GM12878 (cell line): ENCODE data around the gene SORCS1. TPM values are rescaled to one million over a fixed set of nuclear protein-coding genes. Genes with fewer than 3 reads are reported as not detected.

Experiments used
- ATAC-seq: fragments of 200-7000 bp; cut with Tn5 transposase; 3 replicates; pipeline ENCODE4 v1.9.1; 2020; ENCODE audit warnings: mild to moderate bottlenecking, moderate library complexity
- BruUV-seq: library from RNA; stranded (reverse); fragments of 400-500 nt; replicated peaks from 2 replicates; lab custom pipeline; 2021; lab: Mats Ljungman, UMichigan
- CTCF ChIA-PET: fragments of 300-600 bp; sonication (Branson Sonifier 250); formaldehyde crosslinking; extraction: SDS; loops from one replicate; lab custom pipeline; 2021; ENCODE audit warnings: inconsistent platforms; lab: Yijun Ruan, JAX
- POLR2A ChIA-PET: fragments of 350-600 bp; formaldehyde crosslinking; extraction: SDS; loops from one replicate; lab custom pipeline; 2021; ENCODE audit warnings: inconsistent platforms; lab: Charles Lee
- RAD21 ChIA-PET: fragments of 300-600 bp; sonication (Branson Sonifier 250); formaldehyde crosslinking; loops from one replicate; lab custom pipeline; 2023; ENCODE audit warnings: antibody characterized with exemption; ENCODE audit not compliant: unreplicated experiment; lab: Charles Lee
- SMC1A ChIA-PET: fragments of 300-600 bp; sonication (Branson Sonifier 250); formaldehyde crosslinking; loops from one replicate; lab custom pipeline; 2023; ENCODE audit not compliant: unreplicated experiment, uncharacterized antibody; lab: Charles Lee
- DNase-seq: peaks from one replicate; pipeline ENCODE4 v3.0.0-alpha.2; 2011; ENCODE audit warnings: low read depth, low spot score
- FAIRE-seq: peaks from 3 replicates; lab custom pipeline; 2011; peaks lifted over from hg19 to GRCh38; lab: Jason Lieb, UNC
- H2AFZ ChIP-seq: 2 replicates; pipeline ENCODE4 v1.6.0; 2011; ENCODE audit warnings: low read depth, low read length, control low read depth; ENCODE audit not compliant: control insufficient read depth
- H3K27ac ChIP-seq: 2 replicates; pipeline ENCODE4 v1.5.1; 2011; ENCODE audit warnings: control low read depth; ENCODE audit not compliant: control insufficient read depth, insufficient read depth
- H3K27me3 ChIP-seq, 2 experiments: replicated peaks in 1 of 2; 2 replicates each; pipeline versions ENCODE4 v1.6.0 to v1.6.1; 2011; ENCODE audit warnings: low read length in 1 of 2; ENCODE audit not compliant: control insufficient read depth in 2 of 2, insufficient read depth in 2 of 2
- H3K36me3 ChIP-seq, 2 experiments: 2 replicates each; pipeline ENCODE4 v1.5.1; 2011; ENCODE audit warnings: low read length in 1 of 2; ENCODE audit not compliant: control insufficient read depth in 2 of 2, insufficient read depth in 2 of 2
- H3K4me1 ChIP-seq: 2 replicates; pipeline ENCODE4 v1.6.1; 2011; ENCODE audit warnings: mild to moderate bottlenecking, low read length, moderate library complexity, mixed read lengths; ENCODE audit not compliant: control insufficient read depth, insufficient read depth
- H3K4me2 ChIP-seq: 2 replicates; pipeline ENCODE4 v1.6.0; 2011; ENCODE audit warnings: control low read depth; ENCODE audit not compliant: control insufficient read depth, insufficient read depth
- H3K4me3 ChIP-seq: fragments of 200-600 bp; sonication (generic); 2 replicates; pipeline ENCODE4 v1.5.1; 2016
- H3K79me2 ChIP-seq: 2 replicates; pipeline ENCODE4 v1.6.0; 2011; ENCODE audit warnings: low read length; ENCODE audit not compliant: control insufficient read depth, insufficient read depth
- H3K9ac ChIP-seq: 2 replicates; pipeline ENCODE4 v1.8.0; 2011; ENCODE audit warnings: low read length, control low read depth, mixed read lengths; ENCODE audit not compliant: control insufficient read depth, insufficient read depth
- H3K9me3 ChIP-seq: replicated peaks from 3 replicates; pipeline ENCODE4 v1.5.1; 2011; ENCODE audit warnings: mild to moderate bottlenecking, low read length; ENCODE audit not compliant: control insufficient read depth, insufficient read depth
- H4K20me1 ChIP-seq: 2 replicates; pipeline ENCODE4 v1.6.0; 2011; ENCODE audit not compliant: control insufficient read depth, insufficient read depth
- CHD4 ChIP-seq: fragments of 200-600 bp; sonication (generic); IDR thresholded peaks from 2 replicates; pipeline ENCODE4 v1.6.1; 2016; ENCODE audit warnings: mild to moderate bottlenecking
- NFYB ChIP-seq: IDR thresholded peaks from 2 replicates; pipeline ENCODE4 v1.6.1; 2011; ENCODE audit warnings: low read depth, mild to moderate bottlenecking, low read length, improper control_type of control experiment, moderate library complexity; ENCODE audit not compliant: insufficient read depth
- NR2F1 ChIP-seq: fragments of 450-650 bp; conservative IDR thresholded peaks from 2 replicates; pipeline ENCODE4 v1.6.1; 2017; ENCODE audit warnings: mild to moderate bottlenecking
- TCF7 ChIP-seq: IDR thresholded peaks from 2 replicates; pipeline ENCODE4 v1.6.1; 2014; ENCODE audit warnings: antibody characterized with exemption, borderline replicate concordance
- WGBS: methylation state at CpG from one replicate; pipeline ENCODE4 v1.1.6; 2016; ENCODE audit warnings: low lambda C conversion rate; ENCODE audit not compliant: insufficient replicate concordance, insufficient coverage; ENCODE audit errors: missing lambda C conversion rate; 5-methylcytosine and 5-hydroxymethylcytosine counted together
- in situ Hi-C: fragments of 300-500 bp; cut with MboI; formaldehyde crosslinking; loops from 9 replicates; pipeline ENCODE4 v1.14.3; 2018; ENCODE audit warnings: mixed read lengths
- intact Hi-C: fragments of 100-400 bp; cut with micrococcal nuclease; formaldehyde crosslinking; loops from one replicate; pipeline ENCODE4 v1.14.2; 2022; ENCODE audit not compliant: unreplicated experiment
- polyA plus RNA-seq, 11 experiments: library from polyadenylated mRNA; depleted of rRNA in 4 of 11; unstranded in 6 of 11; stranded (reverse) in 5 of 11; fragments of >200 nt; fragmentation: Nextera tagmentation in 4 of 11; fragmentation: Illumina TruSeq in 1 of 11; extraction: Ambion mirVana in 4 of 11; extraction: Trizol in 1 of 11; gene quantifications; 1 replicate in 1 of 11; 2 replicates in 10 of 11; pipeline versions ENCODE4 v1.2.1 to v1.2.3, GENCODE V29; 2011 to 2016; ENCODE audit warnings: inconsistent platforms in 2 of 11, missing spikeins in 2 of 11, low read depth in 1 of 11
- total RNA-seq, 4 experiments: library from RNA; depleted of rRNA in 3 of 4; stranded (reverse); fragments of >200 nt in 3 of 4; fragmentation: Illumina TruSeq in 1 of 4; extraction: Trizol in 1 of 4; gene quantifications; 2 replicates each; pipeline versions ENCODE4 v1.2.1 to v1.2.3, GENCODE V29; 2013 to 2021
- TF ChIP-seq, protein P1 (sequence below): fragments of 450-650 bp; IDR thresholded peaks from 2 replicates; pipeline ENCODE4 v1.6.1; 2017; ENCODE audit warnings: mild to moderate bottlenecking, moderate library complexity
- TF ChIP-seq, protein P2 (sequence below): IDR thresholded peaks from 2 replicates; pipeline ENCODE4 v1.6.1; 2011; ENCODE audit warnings: mild to moderate bottlenecking, low read depth, low read length, moderate library complexity; ENCODE audit not compliant: insufficient replicate concordance
- TF ChIP-seq, protein P3 (sequence below): fragments of 450-650 bp; IDR thresholded peaks from 2 replicates; pipeline ENCODE4 v1.6.1; 2016; ENCODE audit warnings: mild to moderate bottlenecking
- TF ChIP-seq, protein P4 (sequence below): IDR thresholded peaks from 2 replicates; pipeline ENCODE4 v1.6.1; 2012; ENCODE audit warnings: low read length, inconsistent platforms

SORCS1 gene
- total and polyA plus RNA-seq, 10 of the 15 experiments (the other 5 are each of a cell fraction or from before 2014, with no cell fraction given): 0.02 to 9.6 (median 0.06) TPM; not detected in 3

DNA sequence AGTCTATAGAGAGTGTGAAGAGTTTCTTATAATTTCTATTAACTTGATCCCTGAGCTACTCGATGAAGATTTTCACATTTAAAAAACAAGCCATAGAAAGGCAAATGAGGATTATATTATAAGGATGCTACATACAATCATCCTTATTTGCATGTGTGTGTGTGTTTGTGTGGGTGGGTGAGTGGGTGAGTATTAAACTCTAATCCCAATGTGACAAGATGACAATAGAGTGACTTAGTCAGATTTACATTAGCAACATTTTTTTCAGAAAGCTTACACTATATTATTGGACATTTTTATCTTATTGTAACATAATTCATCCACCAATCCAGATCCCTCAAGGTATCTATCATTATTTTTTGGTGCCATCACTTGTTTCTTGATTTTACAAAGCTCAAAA lies 331.7 kb downstream of the SORCS1 start:
- WGBS: 85% methylated on average over 1 of the region's 1 CpG

More for the DNA sequence above, 331.7 kb downstream of the SORCS1 start:
- H4K20me1 ChIP-seq: no peaks in the 10 kb centered on the region
- ChIA-PET RAD21 (no interaction called here), CTCF (no interaction called here), POLR2A (interaction anchor here (0.6 kb wide), 1 partner anchor 160 kb away, joined by 3 read pairs; no protein-coding TSS in a partner anchor), SMC1A (interaction anchor here (0.6 to 1.2 kb wide), 3 partner anchors 21 to 148 kb away, joined by 3 read pairs; no protein-coding TSS in a partner anchor)
- no peaks in the 10 kb centered on the region for H3K79me2 ChIP-seq
- FAIRE-seq (no peak), DNase-seq (no peak), ATAC-seq (no peak)
- TF ChIP-seq, protein P1, sequence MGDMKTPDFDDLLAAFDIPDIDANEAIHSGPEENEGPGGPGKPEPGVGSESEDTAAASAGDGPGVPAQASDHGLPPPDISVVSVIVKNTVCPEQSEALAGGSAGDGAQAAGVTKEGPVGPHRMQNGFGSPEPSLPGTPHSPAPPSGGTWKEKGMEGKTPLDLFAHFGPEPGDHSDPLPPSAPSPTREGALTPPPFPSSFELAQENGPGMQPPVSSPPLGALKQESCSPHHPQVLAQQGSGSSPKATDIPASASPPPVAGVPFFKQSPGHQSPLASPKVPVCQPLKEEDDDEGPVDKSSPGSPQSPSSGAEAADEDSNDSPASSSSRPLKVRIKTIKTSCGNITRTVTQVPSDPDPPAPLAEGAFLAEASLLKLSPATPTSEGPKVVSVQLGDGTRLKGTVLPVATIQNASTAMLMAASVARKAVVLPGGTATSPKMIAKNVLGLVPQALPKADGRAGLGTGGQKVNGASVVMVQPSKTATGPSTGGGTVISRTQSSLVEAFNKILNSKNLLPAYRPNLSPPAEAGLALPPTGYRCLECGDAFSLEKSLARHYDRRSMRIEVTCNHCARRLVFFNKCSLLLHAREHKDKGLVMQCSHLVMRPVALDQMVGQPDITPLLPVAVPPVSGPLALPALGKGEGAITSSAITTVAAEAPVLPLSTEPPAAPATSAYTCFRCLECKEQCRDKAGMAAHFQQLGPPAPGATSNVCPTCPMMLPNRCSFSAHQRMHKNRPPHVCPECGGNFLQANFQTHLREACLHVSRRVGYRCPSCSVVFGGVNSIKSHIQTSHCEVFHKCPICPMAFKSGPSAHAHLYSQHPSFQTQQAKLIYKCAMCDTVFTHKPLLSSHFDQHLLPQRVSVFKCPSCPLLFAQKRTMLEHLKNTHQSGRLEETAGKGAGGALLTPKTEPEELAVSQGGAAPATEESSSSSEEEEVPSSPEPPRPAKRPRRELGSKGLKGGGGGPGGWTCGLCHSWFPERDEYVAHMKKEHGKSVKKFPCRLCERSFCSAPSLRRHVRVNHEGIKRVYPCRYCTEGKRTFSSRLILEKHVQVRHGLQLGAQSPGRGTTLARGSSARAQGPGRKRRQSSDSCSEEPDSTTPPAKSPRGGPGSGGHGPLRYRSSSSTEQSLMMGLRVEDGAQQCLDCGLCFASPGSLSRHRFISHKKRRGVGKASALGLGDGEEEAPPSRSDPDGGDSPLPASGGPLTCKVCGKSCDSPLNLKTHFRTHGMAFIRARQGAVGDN: no peak
- TF ChIP-seq, protein P2, sequence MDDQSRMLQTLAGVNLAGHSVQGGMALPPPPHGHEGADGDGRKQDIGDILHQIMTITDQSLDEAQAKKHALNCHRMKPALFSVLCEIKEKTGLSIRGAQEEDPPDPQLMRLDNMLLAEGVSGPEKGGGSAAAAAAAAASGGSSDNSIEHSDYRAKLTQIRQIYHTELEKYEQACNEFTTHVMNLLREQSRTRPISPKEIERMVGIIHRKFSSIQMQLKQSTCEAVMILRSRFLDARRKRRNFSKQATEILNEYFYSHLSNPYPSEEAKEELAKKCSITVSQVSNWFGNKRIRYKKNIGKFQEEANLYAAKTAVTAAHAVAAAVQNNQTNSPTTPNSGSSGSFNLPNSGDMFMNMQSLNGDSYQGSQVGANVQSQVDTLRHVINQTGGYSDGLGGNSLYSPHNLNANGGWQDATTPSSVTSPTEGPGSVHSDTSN: no peak
- TF ChIP-seq, protein P3, sequence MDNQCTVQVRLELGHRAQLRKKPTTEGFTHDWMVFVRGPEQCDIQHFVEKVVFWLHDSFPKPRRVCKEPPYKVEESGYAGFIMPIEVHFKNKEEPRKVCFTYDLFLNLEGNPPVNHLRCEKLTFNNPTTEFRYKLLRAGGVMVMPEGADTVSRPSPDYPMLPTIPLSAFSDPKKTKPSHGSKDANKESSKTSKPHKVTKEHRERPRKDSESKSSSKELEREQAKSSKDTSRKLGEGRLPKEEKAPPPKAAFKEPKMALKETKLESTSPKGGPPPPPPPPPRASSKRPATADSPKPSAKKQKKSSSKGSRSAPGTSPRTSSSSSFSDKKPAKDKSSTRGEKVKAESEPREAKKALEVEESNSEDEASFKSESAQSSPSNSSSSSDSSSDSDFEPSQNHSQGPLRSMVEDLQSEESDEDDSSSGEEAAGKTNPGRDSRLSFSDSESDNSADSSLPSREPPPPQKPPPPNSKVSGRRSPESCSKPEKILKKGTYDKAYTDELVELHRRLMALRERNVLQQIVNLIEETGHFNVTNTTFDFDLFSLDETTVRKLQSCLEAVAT: no peak
- TF ChIP-seq NFYB (no peak), TCF7 (no peak), CHD4 (no peak), NR2F1 (no peak)
- TF ChIP-seq, protein P4, sequence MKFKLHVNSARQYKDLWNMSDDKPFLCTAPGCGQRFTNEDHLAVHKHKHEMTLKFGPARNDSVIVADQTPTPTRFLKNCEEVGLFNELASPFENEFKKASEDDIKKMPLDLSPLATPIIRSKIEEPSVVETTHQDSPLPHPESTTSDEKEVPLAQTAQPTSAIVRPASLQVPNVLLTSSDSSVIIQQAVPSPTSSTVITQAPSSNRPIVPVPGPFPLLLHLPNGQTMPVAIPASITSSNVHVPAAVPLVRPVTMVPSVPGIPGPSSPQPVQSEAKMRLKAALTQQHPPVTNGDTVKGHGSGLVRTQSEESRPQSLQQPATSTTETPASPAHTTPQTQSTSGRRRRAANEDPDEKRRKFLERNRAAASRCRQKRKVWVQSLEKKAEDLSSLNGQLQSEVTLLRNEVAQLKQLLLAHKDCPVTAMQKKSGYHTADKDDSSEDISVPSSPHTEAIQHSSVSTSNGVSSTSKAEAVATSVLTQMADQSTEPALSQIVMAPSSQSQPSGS: no peak
- no peaks in the 10 kb centered on the region for H3K36me3 ChIP-seq
- no peak overlapping the region for H2AFZ ChIP-seq
- H3K27ac ChIP-seq: no peak overlapping the region
- no peak overlapping the region for H3K4me2 ChIP-seq
- H3K27me3 ChIP-seq: no peaks in the 10 kb centered on the region
- H3K9ac ChIP-seq: no peak overlapping the region
- in situ Hi-C loops (no loop called here), intact Hi-C loops (no loop called here)
- no peaks in the 10 kb centered on the region for H3K9me3 ChIP-seq
- H3K4me3 ChIP-seq: no peak overlapping the region
- BruUV-seq: no TSS peak
- peaks cover 7% of the 10 kb centered on the region for H3K4me1 ChIP-seq
